GM23338 (cell line): Measurements from ENCODE around the gene PRKAR1B. TPM values are rescaled to one million over a fixed set of nuclear protein-coding genes. Genes with fewer than 3 reads are reported as not detected.
A peak's percentile ranks its signal among the peaks of the same experiment; 100 is the strongest.

Experiments used
- ATAC-seq: fragments of 200-7000 bp; cut with Tn5 transposase; 3 replicates; pipeline ENCODE4 v1.9.1; 2020
- DNase-seq: peaks from one replicate; pipeline ENCODE4 v3.0.0-alpha.2; 2015; ENCODE audit warnings: low spot score
- H2AFZ ChIP-seq: fragments of 200-600 bp; sonication (generic); 2 replicates; pipeline ENCODE4 v1.8.0; 2016; ENCODE audit warnings: antibody characterized with exemption, mild to moderate bottlenecking, moderate library complexity
- H3F3A ChIP-seq: fragments of 200-600 bp; sonication (generic); replicated peaks from 2 replicates; pipeline ENCODE4 v1.8.0; 2017; ENCODE audit warnings: antibody characterized with exemption, mixed run types, low read depth
- H3K27ac ChIP-seq: fragments of 200-600 bp; sonication (generic); 2 replicates; pipeline ENCODE4 v1.6.1; 2016; ENCODE audit warnings: low read depth
- H3K27me3 ChIP-seq: fragments of 200-600 bp; sonication (generic); 2 replicates; pipeline ENCODE4 v1.8.0; 2016; ENCODE audit warnings: mild to moderate bottlenecking, mixed run types, moderate library complexity; ENCODE audit not compliant: insufficient read depth
- H3K36me3 ChIP-seq: fragments of 200-600 bp; sonication (generic); 2 replicates; pipeline ENCODE4 v1.8.0; 2016; ENCODE audit warnings: mild to moderate bottlenecking; ENCODE audit not compliant: insufficient read depth
- H3K4me1 ChIP-seq: fragments of 200-600 bp; sonication (generic); 2 replicates; pipeline ENCODE4 v1.8.0; 2016; ENCODE audit warnings: mild to moderate bottlenecking, moderate library complexity; ENCODE audit not compliant: insufficient read depth
- H3K4me2 ChIP-seq: fragments of 200-600 bp; sonication (generic); 2 replicates; pipeline ENCODE4 v1.7.1; 2017; ENCODE audit warnings: mixed run types
- H3K4me3 ChIP-seq: fragments of 200-600 bp; sonication (generic); 2 replicates; pipeline ENCODE4 v1.6.1; 2016; ENCODE audit warnings: mixed run types
- H3K79me2 ChIP-seq: fragments of 200-600 bp; sonication (generic); replicated peaks from 2 replicates; pipeline ENCODE4 v1.8.0; 2017; ENCODE audit warnings: mild to moderate bottlenecking; ENCODE audit not compliant: insufficient read depth
- H3K9me2 ChIP-seq: fragments of 200-600 bp; sonication (generic); 2 replicates; pipeline ENCODE4 v1.8.0; 2017; ENCODE audit not compliant: insufficient read depth
- H4K20me1 ChIP-seq: fragments of 200-600 bp; sonication (generic); replicated peaks from 2 replicates; pipeline ENCODE4 v1.8.0; 2017; ENCODE audit warnings: mild to moderate bottlenecking; ENCODE audit not compliant: insufficient read depth
- H3K27ac Mint-ChIP-seq: 2 replicates; pipeline ENCODE4 v1.8.0; 2020; ENCODE audit warnings: inconsistent platforms, mild to moderate bottlenecking, moderate library complexity, mixed read lengths
- H3K27me3 Mint-ChIP-seq: 3 replicates; pipeline ENCODE4 v1.8.0; 2022; ENCODE audit warnings: low read depth, mild to moderate bottlenecking, moderate library complexity, mixed read lengths, inconsistent platforms; ENCODE audit not compliant: insufficient read depth, poor library complexity
- H3K36me3 Mint-ChIP-seq: 3 replicates; pipeline ENCODE4 v1.8.0; 2021; ENCODE audit warnings: low read depth, mild to moderate bottlenecking, inconsistent platforms, moderate library complexity, mixed read lengths
- H3K4me1 Mint-ChIP-seq: 3 replicates; pipeline ENCODE4 v1.8.0; 2020; ENCODE audit warnings: mild to moderate bottlenecking, inconsistent platforms, mixed read lengths
- H3K4me3 Mint-ChIP-seq: 3 replicates; pipeline ENCODE4 v1.8.0; 2021; ENCODE audit warnings: moderate library complexity, mild to moderate bottlenecking, inconsistent platforms, mixed read lengths
- H3K9me3 Mint-ChIP-seq: 3 replicates; pipeline ENCODE4 v1.8.0; 2020; ENCODE audit warnings: moderate library complexity, mild to moderate bottlenecking, inconsistent platforms, mixed read lengths
- CREB1 ChIP-seq: fragments of 250-450 bp; sonication (Bioruptor Pico); IDR thresholded peaks from 2 replicates; pipeline ENCODE4 v1.5.0; 2020; ENCODE audit warnings: low read depth, mild to moderate bottlenecking, moderate library complexity
- EZH2 ChIP-seq: fragments of 200-600 bp; sonication (generic); IDR thresholded peaks from one replicate; pipeline ENCODE4 v1.8.0; 2017; ENCODE audit warnings: antibody characterized with exemption, mild to moderate bottlenecking, low read depth; ENCODE audit not compliant: unreplicated experiment
- EZH2phosphoT487 ChIP-seq: fragments of 200-600 bp; sonication (generic); IDR thresholded peaks from one replicate; pipeline ENCODE4 v1.8.1; 2018; ENCODE audit warnings: antibody characterized with exemption; ENCODE audit not compliant: unreplicated experiment
- JUNB ChIP-seq: IDR thresholded peaks from one replicate; pipeline ENCODE4 v1.6.1; 2016; ENCODE audit warnings: antibody characterized with exemption; ENCODE audit not compliant: unreplicated experiment
- NANOG ChIP-seq: IDR thresholded peaks from 2 replicates; pipeline ENCODE4 v1.6.1; 2016; ENCODE audit warnings: antibody characterized with exemption, borderline replicate concordance
- STAT1 ChIP-seq: IDR thresholded peaks from one replicate; pipeline ENCODE4 v1.6.1; 2016; ENCODE audit warnings: antibody characterized with exemption; ENCODE audit not compliant: unreplicated experiment
- ZNF331 ChIP-seq: fragments of 250-450 bp; sonication (Bioruptor Pico); IDR thresholded peaks from 2 replicates; pipeline ENCODE4 v1.5.0; 2020; ENCODE audit warnings: low read depth, mild to moderate bottlenecking, moderate library complexity
- polyA plus RNA-seq: library from polyadenylated mRNA; unstranded; fragments of >200 nt; fragmentation: Nextera tagmentation; extraction: Ambion mirVana; gene quantifications from 2 replicates; pipeline ENCODE4 v1.2.1, GENCODE V29; 2016
- total RNA-seq: library from RNA; depleted of rRNA; stranded (reverse); fragments of >200 nt; shearing (Covaris generic); gene quantifications from 2 replicates; pipeline ENCODE4 v1.2.3, GENCODE V29; 2014
- TF ChIP-seq, protein P1 (sequence below), 2 experiments: fragments of 200-600 bp in 1 of 2; sonication (generic) in 1 of 2; conservative IDR thresholded peaks; 2 replicates each; pipeline versions ENCODE4 v1.5.1 to v1.6.1; 2016 to 2017; ENCODE audit warnings: antibody characterized with exemption in 2 of 2, low read depth in 2 of 2, mild to moderate bottlenecking in 2 of 2, moderate library complexity in 1 of 2
- TF ChIP-seq, protein P2 (sequence below): IDR thresholded peaks from one replicate; pipeline ENCODE4 v1.6.1; 2018; ENCODE audit warnings: antibody characterized with exemption; ENCODE audit not compliant: unreplicated experiment

Gene PRKAR1B
- total and polyA plus RNA-seq, 2 experiments from 2014 or later = 35.7 to 36.7 TPM

DNA sequence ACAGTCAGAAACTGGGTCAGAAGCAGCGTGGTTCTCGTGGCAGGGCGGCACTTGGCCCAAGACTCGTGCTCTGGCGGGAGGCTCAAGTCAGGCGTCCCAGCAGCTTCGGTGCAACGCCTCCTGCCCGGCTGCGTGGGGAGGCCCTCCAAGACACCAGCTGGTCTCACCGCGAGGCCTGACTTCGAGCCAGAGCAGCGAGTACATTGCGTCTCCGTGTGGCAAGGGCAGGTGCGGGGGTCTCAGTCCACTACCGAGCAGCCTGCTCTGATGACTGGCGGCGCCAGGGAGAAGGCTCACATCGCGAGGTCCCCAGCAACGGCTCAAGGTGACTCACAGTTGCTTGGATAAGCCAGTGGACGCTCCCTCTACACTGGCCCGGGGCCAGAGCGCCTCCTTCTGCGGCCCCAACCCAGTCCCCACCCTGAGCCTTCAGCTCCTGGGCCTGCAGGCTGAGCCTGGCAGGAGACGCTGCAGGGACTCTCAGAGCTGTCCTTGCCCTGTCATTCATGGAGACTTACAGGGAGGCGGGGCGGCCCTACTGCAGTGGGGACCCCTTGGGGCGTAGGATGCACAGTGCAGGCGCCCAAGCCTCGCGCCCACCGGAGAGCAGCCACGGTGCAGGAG lies 41.9 kb upstream of the PRKAR1B start:
- peak; percentile 81 for ATAC-seq
- H3K9me3 Mint-ChIP-seq = no peaks in the 10 kb centered on the region; the same call in 2 of the 3 replicates
- Histone ChIP-seq H3K4me1 (no peaks in the 10 kb centered on the region), H4K20me1 (0 out of 2 replicates have a peak, but pooled peaks cover 11% of the 10 kb centered on the region), H3K4me2 (no peak overlapping the region), H3K27ac (no peak overlapping the region), H3K27me3 (no peaks in the 10 kb centered on the region), H2AFZ (no peak overlapping the region), H3K9me2 (no peaks in the 10 kb centered on the region), H3K36me3 (peaks cover 12% of the 10 kb centered on the region), H3F3A (peaks cover 6% of the 10 kb centered on the region; the same call in 1 of the 2 replicates), H3K4me3 (no peak overlapping the region), H3K79me2 (0 out of 2 replicates have a peak, but pooled peaks cover 4% of the 10 kb centered on the region)
- H3K4me1 Mint-ChIP-seq = no peaks in the 10 kb centered on the region; the same call in 1 of the 3 replicates
- H3K4me3 Mint-ChIP-seq = no peak overlapping the region
- peaks cover 40% of the 10 kb centered on the region for H3K36me3 Mint-ChIP-seq
- TF ChIP-seq CREB1 = no peak
- no peak for TF ChIP-seq EZH2
- TF ChIP-seq, protein P1, sequence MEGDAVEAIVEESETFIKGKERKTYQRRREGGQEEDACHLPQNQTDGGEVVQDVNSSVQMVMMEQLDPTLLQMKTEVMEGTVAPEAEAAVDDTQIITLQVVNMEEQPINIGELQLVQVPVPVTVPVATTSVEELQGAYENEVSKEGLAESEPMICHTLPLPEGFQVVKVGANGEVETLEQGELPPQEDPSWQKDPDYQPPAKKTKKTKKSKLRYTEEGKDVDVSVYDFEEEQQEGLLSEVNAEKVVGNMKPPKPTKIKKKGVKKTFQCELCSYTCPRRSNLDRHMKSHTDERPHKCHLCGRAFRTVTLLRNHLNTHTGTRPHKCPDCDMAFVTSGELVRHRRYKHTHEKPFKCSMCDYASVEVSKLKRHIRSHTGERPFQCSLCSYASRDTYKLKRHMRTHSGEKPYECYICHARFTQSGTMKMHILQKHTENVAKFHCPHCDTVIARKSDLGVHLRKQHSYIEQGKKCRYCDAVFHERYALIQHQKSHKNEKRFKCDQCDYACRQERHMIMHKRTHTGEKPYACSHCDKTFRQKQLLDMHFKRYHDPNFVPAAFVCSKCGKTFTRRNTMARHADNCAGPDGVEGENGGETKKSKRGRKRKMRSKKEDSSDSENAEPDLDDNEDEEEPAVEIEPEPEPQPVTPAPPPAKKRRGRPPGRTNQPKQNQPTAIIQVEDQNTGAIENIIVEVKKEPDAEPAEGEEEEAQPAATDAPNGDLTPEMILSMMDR (conservative IDR thresholded peaks at IDR 0.05; ENCODE audit: low read depth in 2 of 2) = peak; percentile 42
- TF ChIP-seq EZH2phosphoT487 = no peak
- no peak for TF ChIP-seq STAT1
- no peak overlapping the region for H3K27ac Mint-ChIP-seq
- peaks cover 8% of the 10 kb centered on the region for H3K27me3 Mint-ChIP-seq
- peak; percentile 77 for DNase-seq

DNA sequence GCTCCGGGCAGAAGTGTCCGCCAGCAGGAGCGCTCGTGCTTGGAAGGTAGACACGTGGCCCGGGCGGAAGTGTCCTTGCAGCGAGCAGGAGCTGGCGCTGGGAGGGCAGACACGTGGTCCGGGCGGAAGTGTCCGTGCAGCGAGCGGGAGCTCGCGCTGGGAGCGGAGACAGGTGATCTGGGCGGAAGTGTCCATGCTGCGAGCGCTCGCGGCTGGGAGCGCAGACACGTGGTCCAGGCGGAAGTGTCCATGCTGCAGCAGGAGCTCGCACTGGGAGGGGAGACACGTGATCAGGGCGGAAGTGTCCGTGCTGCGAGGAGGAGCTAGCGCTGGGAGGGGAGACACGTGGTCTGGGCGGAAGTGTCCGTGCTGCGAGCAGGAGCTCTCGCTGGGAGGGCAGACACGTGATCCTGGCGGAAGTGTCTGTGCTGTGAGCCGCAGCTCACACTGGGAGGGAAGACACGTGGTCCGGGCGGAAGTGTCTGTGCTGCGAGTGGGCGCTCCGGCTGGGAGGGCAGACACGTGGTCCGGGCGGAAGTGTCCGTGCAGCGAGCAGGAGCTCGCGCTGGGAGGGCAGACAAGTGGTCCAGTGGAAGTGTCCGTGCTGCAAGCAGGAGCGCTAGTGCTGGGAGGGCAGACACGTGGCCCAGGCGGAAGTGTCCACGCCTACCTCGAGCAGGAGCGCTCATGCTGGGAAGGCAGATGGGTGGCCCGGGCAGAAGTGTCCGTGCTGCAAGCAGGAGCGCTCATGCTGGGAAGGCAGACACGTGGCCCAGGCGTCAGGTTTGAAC lies 41.1 kb upstream of the PRKAR1B start:
- peaks cover 14% of the 10 kb centered on the region for H3K36me3 ChIP-seq
- H3K9me3 Mint-ChIP-seq = no peaks in the 10 kb centered on the region; the same call in 2 of the 3 replicates
- DNase-seq = no peak
- no peak overlapping the region for H2AFZ ChIP-seq
- peaks cover 8% of the 10 kb centered on the region for H3K27me3 Mint-ChIP-seq
- H3K79me2 ChIP-seq = 0 out of 2 replicates have a peak, but pooled peaks cover 4% of the 10 kb centered on the region
- no peak overlapping the region for H3K4me2 ChIP-seq
- H3K27ac Mint-ChIP-seq = no peak overlapping the region
- no peaks in the 10 kb centered on the region; the same call in 2 of the 3 replicates for H3K4me1 Mint-ChIP-seq
- no peaks in the 10 kb centered on the region for H3K9me2 ChIP-seq
- H4K20me1 ChIP-seq = 0 out of 2 replicates have a peak, but pooled peaks cover 11% of the 10 kb centered on the region
- H3F3A ChIP-seq = no peaks in the 10 kb centered on the region; the same call in 1 of the 2 replicates
- H3K27ac ChIP-seq = no peak overlapping the region
- H3K27me3 ChIP-seq = no peaks in the 10 kb centered on the region
- no peak for ATAC-seq
- H3K4me3 Mint-ChIP-seq = no peak overlapping the region
- H3K36me3 Mint-ChIP-seq = peaks cover 47% of the 10 kb centered on the region
- H3K4me3 ChIP-seq = no peak overlapping the region
- no peaks in the 10 kb centered on the region for H3K4me1 ChIP-seq
- TF ChIP-seq JUNB (no peak), NANOG (no peak), ZNF331 (CRISPR knock-in tag) (no peak)
- TF ChIP-seq, protein P2, sequence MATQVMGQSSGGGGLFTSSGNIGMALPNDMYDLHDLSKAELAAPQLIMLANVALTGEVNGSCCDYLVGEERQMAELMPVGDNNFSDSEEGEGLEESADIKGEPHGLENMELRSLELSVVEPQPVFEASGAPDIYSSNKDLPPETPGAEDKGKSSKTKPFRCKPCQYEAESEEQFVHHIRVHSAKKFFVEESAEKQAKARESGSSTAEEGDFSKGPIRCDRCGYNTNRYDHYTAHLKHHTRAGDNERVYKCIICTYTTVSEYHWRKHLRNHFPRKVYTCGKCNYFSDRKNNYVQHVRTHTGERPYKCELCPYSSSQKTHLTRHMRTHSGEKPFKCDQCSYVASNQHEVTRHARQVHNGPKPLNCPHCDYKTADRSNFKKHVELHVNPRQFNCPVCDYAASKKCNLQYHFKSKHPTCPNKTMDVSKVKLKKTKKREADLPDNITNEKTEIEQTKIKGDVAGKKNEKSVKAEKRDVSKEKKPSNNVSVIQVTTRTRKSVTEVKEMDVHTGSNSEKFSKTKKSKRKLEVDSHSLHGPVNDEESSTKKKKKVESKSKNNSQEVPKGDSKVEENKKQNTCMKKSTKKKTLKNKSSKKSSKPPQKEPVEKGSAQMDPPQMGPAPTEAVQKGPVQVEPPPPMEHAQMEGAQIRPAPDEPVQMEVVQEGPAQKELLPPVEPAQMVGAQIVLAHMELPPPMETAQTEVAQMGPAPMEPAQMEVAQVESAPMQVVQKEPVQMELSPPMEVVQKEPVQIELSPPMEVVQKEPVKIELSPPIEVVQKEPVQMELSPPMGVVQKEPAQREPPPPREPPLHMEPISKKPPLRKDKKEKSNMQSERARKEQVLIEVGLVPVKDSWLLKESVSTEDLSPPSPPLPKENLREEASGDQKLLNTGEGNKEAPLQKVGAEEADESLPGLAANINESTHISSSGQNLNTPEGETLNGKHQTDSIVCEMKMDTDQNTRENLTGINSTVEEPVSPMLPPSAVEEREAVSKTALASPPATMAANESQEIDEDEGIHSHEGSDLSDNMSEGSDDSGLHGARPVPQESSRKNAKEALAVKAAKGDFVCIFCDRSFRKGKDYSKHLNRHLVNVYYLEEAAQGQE = no peak
